HG02840 (cell line): Measurements from ENCODE around the gene RTN4RL1.
A peak's percentile ranks its signal among the peaks of the same experiment; 100 is the strongest.

ENCODE experiments used
- ATAC-seq: cut with Tn5 transposase; IDR thresholded peaks from one replicate; pipeline ENCODE4 v1.9.1; 2021; ENCODE audit warnings: mild to moderate bottlenecking, moderate library complexity, moderate number of reproducible peaks; ENCODE audit not compliant: unreplicated experiment, low FRiP score

The RTN4RL1 gene

DNA sequence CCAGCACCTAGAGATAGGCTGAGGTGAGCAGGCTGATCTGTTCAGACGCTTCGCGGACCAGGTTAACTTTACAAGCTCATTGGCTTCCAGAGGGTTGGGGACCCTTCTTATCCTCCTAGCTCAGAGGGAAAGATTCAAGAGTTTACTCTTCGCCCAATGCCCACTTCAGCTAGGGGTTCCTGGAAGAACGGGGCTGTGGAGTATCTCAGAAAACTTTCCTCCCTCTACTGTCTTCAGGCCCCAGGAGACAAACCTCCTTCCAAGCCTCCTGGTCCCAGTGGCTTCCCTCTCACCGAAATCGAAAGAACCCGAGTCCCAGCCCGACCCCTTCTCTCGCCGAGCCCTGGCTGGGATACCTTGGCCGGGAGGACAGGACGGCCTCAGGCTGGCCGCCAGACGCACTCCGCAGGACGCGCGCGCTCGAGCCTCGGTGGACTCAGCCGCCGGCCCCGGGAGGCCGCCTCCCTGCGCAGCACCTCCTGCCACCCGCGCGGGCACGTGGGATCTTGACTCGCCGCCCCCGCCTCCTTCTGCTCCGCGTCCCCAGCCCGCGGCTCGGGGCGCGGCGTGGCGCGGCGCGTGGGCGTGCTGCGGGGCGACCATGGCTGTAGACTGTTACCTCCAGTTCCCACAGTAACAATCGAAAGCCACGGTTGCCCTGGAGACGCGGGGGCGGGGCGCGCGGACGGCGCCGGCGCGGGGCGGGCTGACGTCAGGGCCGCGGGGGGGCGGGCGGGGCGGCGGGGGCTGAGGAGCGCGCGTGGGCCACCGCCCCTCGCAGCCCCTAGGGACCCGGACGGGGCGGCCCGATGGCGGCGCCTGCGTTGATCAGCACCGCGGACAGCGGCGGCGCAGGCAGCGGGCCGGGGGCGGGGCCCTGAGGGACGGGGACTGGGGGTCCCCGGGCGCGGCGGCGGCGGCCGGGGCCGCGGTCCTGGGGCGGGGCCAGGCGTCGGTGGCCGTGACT is 24.5 kb upstream of the RTN4RL1 start:
- ATAC-seq = peak; percentile 46

DNA sequence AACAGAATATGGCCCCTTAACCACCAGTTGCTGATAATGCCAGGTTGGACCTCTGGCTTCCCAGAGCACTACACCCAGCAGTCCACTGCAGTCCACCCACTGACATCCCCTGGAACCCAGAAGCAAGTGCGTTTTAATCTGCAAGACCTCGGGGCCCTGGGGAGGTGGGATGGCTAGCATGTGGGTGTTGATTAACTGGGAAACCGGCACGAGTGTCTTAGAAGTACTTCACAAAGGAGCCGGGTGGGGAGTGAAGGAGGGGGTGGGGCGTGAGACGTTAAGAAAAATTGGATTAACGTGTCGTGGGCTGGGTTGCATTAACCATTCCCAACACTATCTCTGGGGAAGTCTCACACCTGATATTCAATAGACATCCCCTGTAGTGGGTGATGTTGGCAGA is 23.7 kb upstream of the RTN4RL1 start:
- ATAC-seq = no peak

DNA sequence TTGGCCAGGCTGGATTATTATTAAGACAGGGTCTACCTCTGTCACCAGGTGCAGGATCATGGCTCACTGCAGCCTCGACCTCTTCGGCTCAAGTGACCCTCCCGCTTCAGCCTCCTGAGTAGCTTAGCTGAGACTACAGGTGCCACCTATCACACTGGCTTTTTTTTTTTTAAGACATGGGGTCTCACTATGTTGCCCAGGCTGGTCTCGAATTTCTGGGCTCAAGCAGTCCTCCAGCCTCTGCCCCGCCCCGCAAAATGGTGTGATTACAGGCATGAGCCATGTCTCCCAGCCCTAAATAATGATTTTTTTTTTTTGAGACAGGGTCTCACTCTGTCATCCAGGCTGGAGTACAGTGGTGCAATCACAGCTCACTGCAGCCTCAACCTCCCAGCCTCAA is 22.5 kb upstream of the RTN4RL1 start:
- ATAC-seq = no peak

DNA sequence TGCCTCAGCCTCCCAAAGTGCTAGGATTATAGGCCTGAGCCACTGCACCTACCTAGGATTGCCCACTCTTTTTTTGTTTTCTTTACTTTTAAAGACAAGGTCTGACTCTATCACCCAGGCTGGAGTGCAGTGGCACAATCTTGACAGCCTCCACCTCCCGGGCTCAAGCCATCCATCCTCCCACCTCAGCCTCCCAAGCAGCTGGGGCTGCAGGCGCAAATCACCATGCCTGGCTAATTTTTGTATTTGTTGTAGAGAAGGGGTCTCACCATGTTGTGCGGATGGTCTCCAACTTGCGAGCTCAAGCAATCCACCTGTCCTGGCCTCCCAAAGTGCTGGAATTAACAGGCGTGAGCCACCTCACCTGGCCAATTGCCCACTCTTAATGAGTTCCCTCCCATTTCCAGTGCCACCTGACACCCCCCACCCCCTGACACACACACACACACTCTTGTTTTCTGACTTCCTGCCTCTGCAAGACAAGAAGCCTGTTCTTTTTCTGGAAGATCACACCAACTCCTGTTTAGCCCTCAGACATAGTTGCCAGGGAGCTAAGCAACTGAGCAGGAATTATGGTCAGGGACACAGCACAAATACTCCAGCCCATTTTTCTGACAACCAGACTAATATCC is 19.2 kb upstream of the RTN4RL1 start:
- no peak for ATAC-seq

DNA sequence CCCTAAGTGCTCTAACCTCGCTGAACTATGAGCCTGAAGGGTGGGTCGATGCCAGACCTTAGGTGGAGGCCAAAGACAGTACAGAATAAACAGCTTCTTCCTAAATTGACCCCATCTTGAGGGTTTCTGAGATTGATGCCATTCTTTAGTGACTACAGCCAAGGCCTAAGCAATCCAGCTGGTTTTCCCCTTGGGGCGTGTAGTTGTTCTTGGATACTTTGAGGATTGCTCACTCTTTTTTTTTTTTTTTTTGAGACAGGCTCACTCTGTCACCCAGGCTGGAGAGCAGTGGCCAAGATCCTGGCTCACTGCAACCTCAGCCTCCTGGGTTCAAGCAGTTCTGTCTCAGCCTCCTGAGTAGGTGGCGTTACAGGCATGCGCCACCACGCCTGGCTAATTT is 18.7 kb upstream of the RTN4RL1 start:
- ATAC-seq = no peak

DNA sequence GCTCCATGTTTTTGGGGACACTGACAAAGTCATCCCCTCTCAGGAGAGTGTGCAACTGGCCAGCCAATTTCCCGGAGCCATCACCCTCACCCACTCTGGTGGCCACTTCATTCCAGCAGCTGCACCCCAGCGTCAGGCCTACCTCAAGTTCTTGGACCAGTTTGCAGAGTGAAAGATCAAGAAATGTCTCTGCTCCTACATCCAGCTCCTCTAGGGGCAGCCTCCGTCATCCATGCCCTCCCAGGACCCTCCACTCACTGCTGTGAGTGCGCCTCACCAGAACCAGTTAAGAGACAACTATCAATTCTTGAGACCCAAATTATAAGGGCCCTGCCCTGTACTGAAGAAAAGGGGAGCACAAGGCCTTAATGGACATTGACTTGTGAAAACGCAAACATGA is 17.8 kb upstream of the RTN4RL1 start:
- no peak for ATAC-seq

DNA sequence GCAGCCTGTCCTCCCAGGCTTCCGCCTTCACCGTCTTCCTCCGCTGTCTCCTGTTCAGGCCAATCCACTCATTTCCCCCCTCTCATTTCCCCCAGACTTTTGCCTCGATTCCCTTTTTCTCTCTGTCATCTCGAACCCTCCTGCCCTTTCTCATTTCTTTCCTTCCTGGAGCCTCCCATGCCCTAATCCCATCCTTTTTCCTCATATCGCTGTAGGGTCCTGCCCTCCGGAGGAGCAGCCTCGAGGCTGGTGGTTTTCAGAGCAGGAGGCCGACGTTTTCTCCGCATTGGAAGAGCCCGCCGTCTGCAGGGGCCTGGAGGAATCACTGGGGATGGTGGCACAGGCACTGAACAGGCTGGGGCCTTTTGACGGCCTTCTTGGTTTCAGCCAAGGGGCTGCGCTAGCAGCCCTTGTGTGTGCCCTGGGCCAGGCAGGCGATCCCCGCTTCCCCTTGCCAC is 17.3 kb upstream of the RTN4RL1 start:
- ATAC-seq = no peak

DNA sequence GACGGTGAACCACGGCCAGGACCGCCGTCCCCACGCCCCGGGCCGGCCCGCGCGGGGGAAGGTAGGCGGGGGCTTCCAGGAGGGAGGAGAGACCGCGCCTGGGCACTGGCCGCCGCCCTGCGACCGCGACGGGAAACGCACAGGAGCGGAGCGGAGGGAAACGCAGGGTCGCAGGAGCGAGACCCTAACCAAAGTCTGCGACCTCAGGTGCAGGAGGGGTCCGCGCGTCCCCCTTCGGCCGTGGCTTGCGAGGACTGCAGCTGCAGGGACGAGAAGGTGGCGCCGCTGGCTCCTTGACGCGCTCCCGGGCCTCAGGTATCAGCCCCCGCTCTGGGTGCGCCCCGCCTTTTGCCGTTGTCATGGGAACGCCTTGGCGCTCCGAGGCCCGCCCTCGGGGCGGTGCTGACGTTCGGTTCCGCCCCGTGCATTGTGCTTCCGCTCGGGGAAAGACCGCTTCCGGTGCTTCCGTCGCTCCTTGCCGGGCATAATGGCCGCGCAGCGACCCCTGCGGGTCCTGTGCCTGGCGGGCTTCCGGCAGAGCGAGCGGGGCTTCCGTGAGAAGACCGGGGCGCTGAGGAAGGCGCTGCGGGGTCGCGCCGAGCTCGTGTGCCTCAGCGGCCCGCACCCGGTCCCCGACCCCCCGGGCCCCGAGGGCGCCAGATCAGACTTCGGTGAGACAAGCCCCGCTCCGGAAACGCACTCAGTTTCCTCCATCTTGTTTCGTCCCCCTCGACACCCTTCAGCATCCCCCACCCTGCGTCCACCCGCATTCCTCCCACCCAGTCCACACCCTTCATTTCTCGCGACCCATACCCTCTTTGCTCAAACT is 16.6 kb upstream of the RTN4RL1 start, which contains the start of gene OVCA2:
Gene OVCA2, plus strand, starts transcription at position 462 of the 829 bp plus-strand sequence. Its CDS starts 26 bp downstream, at position 488.
- peak; percentile 92 for ATAC-seq

DNA sequence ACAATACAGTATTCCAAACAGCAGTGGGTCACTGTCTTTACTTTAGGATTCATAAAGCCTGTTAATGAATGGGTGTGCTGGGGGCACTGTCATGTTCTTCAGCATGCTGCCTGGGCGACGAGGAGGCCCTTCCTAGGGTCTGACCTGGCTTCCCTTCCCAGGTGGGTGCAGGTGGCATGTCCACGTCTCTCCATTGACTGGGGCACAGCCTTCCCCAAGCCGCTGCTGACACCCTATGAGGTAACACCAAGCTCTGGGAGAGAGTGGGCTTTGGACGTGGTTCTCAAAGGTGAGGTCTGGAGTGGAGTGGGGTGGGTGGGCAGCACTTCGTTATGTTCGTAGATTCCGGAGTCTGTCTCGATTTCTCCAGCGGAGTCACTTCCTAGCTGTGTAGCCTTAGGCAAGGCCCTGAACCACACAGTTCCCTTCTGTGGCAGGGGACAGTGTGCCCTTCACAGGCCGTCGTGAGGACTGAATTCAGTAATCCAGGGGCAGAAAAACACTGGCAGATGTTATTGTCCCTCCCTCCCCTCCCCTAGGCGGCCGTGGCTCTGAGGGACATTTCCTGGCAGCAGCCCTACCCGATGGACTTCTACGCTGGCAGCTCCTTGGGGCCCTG is 15.9 kb upstream of the RTN4RL1 start:
- no peak for ATAC-seq

DNA sequence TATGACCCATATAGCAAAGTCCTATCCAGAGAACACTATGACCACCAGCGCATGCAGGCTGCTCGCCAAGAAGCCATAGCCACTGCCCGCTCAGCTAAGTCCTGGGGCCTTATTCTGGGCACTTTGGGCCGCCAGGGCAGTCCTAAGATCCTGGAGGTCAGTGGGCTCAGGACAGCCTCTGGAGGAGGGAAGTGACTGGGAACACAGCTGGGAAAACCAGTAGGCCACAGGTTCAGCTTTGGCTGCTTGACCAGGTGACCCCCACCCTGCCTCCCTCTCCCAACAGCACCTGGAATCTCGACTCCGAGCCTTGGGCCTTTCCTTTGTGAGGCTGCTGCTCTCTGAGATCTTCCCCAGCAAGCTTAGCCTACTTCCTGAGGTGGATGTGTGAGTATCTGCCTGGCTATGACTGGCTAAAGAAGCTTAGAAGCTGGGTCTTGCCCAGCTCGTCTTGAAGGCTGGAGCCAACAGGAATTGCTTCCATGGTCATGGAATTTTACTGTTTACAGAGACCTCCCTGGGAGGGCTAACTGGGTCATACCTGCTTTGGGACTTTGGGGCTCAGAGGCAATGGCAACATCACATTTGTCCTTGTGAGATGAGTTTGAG is 15.2 kb upstream of the RTN4RL1 start:
- no peak for ATAC-seq

DNA sequence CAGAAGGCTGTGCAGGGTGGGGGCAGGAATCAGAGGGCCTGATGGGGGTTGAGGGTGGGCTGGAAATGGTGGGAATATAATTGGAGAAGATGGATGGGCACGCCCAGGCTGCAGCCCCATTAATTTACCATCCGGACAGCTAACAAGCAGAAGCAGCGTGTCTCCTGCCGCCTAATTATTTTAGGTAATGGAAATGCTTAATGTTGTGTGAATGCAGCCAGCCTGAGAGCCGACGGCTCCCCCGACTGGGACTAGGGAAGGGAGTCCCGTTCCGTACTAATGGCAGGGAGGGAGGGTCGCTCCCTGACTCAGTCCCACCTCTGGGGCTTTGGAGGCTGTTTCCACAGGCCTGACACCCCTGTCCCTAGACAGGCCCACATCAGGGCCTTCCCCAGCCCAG is 12.0 kb upstream of the RTN4RL1 start:
- ATAC-seq = no peak

DNA sequence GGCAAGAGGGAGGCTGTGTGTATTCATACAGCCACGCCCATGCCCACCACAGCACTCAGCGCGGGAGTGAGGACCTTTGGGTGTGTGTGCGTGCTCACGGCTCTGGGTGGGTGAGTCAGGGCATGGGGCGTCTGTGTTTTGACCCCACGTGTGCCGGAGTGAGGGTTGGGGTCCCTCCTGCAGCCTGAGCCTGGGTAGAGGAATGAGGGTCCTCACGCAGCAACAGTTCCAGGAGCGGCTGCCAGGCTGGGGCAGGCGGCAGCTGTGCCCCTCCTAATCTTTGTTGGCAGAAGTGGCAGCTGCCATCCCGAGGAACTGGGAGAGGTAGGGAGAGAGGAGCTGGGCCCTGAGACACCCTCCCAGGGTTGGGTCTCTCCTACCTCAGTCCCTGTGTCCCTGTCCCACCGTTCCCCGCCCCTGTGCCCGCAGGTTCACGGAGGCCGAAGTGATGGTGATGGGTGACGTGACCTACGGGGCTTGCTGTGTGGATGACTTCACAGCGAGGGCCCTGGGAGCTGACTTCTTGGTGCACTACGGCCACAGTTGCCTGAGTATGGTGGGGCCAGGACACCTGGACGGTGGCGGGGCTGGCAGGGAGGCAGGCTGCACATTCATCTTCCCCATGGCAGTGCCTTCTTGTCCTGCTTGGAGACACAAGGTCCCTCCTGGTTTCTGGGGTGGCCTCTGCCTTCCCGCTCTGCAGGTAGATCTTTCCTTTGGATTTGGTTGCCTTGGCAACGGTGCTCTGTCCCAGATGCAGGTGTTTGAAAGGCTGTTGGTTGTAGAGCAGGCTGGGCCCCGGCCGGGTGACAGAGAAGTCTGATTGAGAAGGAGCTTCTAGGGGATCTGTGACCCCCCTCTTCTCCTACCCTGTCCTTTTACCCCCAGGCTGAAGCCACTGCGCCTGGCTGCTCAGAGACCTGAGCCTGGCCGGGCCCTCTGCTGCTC is 10.7 kb upstream of the RTN4RL1 start:
- no peak for ATAC-seq

DNA sequence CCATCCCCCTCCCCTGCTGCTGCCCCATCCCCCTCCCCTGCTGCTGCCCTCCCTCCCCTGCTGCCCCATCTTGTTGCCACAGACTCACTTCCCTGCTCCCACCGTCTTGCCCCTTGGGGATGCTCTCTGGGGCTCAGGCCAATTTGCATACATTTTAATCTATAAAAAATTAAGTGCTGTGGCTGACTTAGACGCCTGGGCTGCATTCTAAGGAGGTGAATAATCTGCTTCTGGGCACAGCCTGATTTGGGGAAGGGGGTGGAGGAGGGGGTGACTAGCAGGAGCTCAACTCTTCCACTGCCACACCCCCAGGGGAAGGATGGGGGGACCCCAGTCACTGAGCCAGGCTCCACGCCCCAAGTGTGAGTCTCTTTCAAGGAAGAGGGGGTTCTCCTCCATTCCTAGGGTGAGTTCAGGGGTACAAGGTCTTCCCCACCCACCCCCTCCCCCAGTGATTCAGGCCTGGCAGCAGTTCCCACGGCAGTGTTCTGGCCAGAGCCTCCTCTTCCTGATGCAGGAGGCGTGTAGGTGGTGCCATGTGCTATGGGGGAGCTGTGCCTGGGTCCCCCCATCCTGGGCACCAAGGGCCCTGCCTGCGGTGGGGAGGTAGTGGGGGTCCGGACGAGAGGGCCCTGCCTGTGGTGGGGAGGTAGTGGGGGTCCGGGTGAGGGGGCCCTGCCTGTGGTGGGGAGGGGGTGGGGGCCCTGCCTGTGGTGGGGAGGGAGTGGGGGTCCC is 9.8 kb upstream of the RTN4RL1 start:
- no peak for ATAC-seq

DNA sequence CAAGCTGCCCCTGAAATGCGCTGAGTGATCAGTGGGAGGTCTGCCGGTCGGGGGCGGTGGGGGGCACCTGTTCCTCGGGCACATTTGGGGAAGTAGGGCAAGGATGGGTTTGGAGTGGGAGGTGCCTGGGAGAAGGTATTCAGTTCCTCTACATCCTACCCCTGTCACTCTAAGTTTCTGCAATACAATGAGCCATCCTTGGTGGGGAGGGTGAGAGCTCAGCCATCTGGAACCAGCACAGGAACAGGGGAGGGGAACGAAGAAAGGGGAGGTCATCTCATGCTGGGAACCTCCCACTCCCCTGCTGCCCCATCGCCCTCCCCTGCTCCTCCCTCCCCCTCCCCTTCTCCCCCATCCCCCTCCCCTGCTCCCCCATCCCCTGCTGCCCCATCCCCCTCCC is 9.0 kb upstream of the RTN4RL1 start:
- ATAC-seq = no peak

DNA sequence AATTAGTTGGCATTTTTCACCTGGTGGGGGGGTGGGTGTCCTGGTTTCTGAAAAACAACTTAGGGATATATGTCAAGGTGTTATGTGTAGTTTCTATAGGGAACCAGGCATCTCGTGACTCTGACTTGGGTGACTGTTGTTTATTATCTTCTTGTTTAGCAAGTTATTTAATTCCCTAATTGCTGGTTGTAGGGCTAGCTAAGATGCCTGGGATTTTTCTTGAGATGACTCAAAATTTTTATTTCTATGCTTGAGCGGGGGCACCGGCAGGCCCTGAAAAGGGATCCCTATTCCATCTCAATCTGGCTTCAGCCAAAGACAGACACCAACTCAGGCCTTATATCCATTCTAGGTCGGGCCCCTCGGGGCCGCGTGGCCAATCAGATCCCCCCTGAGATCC is 8.0 kb upstream of the RTN4RL1 start:
- ATAC-seq = no peak

DNA sequence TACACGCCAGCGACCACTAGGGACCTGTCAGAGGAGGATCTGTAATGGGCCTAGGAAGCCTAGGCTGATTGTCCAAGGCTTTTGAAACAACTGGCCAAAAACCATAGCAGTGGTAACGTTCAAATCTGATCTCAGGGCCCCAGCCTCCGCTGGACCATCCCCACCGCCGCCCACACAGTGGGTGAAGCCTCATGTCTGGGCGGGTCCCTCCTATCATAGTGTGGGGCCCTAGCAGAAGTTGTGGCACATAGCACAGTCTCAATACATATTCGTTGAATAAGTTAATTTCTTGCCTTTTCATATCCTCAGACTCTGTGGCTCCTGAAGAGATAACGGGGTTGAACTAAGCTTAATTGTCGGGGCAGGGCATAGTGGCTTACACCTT is 5.6 kb upstream of the RTN4RL1 start:
- no peak for ATAC-seq

DNA sequence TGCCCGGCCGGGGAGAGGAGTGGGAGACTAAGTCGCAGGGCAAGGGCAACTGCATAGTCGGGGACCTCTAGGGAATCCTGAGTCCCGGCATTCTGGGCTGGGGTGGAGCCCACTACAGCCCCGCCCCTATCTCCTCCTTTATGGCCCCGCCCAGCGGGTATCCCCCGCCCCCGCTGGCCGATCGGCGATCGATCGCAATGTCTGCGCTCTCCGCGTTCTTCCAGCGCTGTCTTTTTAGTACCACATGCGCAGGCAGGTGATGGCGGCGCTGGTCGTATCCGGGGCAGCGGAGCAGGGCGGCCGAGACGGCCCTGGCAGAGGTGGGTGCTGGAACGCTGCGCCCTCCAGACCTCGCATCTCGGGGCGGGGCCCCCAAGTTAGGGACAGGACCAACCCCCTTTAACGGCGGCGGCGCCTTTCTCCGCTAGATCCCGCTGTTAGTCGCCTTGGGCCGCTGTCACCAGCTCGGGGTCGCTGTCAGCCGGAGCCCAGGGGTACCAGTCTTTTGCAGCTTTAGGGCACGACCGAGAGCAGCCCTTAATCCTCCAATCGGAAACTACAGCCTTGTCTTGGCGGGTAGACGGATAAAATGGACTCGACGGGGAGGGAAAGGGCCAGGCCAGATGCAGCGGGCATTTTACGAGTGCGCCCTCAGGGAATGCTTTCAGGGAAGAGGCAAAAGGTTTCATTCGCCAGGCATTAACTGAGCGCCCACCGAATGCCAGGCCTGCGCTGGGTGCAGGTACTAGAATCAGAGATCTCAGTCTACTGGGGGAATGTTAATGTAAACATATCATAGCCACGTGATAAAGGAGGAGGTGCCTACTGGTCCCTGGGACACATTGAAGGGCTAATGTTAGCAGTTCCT is 5.0 kb upstream of the RTN4RL1 start, which contains the start of gene DPH1:
Gene DPH1, plus strand, starts transcription at position 243 of the 868 bp plus-strand sequence. Its CDS starts 17 bp downstream, at position 260.
- ATAC-seq = peak; percentile 53
